ENCODE measurements around the gene TMEM187.

TMEM187 gene

GRCh38 chrX:153956044-153956907, 16.3 kb upstream of the TMEM187 start:
- DNase-seq, result no peak

GRCh38 chrX:153957224-153957623, 15.3 kb upstream of the TMEM187 start:
- DNase-seq, result no peak

- DNase-seq, result no peak
These were observed 13.9 kb upstream of the TMEM187 start for GRCh38 chrX:153958605-153959004.

- no peak for DNase-seq
These were observed 12.9 kb upstream of the TMEM187 start for GRCh38 chrX:153959649-153960048.

GRCh38 chrX:153960077-153960476, 12.5 kb upstream of the TMEM187 start:
- no peak for DNase-seq

GRCh38 chrX:153960786-153961185, 11.8 kb upstream of the TMEM187 start:
- DNase-seq, result no peak

- DNase-seq, result no peak
These were observed 11.3 kb upstream of the TMEM187 start for GRCh38 chrX:153961292-153961691.

- no peak for DNase-seq
These were observed 9.0 kb upstream of the TMEM187 start for GRCh38 chrX:153963546-153963945.

- DNase-seq, result no peak
These were observed 8.4 kb upstream of the TMEM187 start for GRCh38 chrX:153964105-153964504.

GRCh38 chrX:153965406-153965805, 7.1 kb upstream of the TMEM187 start:
- no peak for DNase-seq

- DNase-seq, result no peak
These were observed 6.3 kb upstream of the TMEM187 start for GRCh38 chrX:153966283-153966688.

GRCh38 chrX:153966841-153967535, 5.6 kb upstream of the TMEM187 start:
- DNase-seq, result no peak

GRCh38 chrX:153967536-153968224, 4.9 kb upstream of the TMEM187 start:
- no peak for DNase-seq

GRCh38 chrX:153968255-153968654, 4.3 kb upstream of the TMEM187 start:
- DNase-seq, result no peak

GRCh38 chrX:153968754-153969124, 3.8 kb upstream of the TMEM187 start:
- no peak for DNase-seq

- DNase-seq, result no peak
These were observed 3.2 kb upstream of the TMEM187 start for GRCh38 chrX:153969125-153969903.

- DNase-seq, result peak; percentile 50
These were observed 2.6 kb upstream of the TMEM187 start for GRCh38 chrX:153969904-153970356.

GRCh38 chrX:153970357-153971123, 2.0 kb upstream of the TMEM187 start:
- peak; percentile 50 for DNase-seq

GRCh38 chrX:153971124-153971449, 1.5 kb upstream of the TMEM187 start:
- DNase-seq, result peak; percentile 88

- peak; percentile 91 for DNase-seq
These were observed 845 bp upstream of the TMEM187 start, which contains the start of gene HCFC1 for GRCh38 chrX:153971450-153972367. HCFC1 (minus strand) TSS chrX:153971818; CDS start chrX:153970840, 978 bp downstream.
